ENCODE data around the gene R3HDM2.

The R3HDM2 gene

GRCh38 chr12:57216921-57217879 is 213.6 kb downstream of the R3HDM2 start:
- Histone ChIP-seq H3K27ac (ENCODE audit: low read length) (no peak overlapping the region), H3K27me3 (ENCODE audit: insufficient read depth, low read length, poor library complexity) (peaks cover 47% of the 10 kb centered on the region), H3K9me3 (ENCODE audit: insufficient read depth, low read length, severe bottlenecking) (no peaks in the 10 kb centered on the region), H3K9ac (ENCODE audit: low read depth, low read length) (no peak overlapping the region), H2AFZ (ENCODE audit: low read depth, low read length) (no peak overlapping the region), H3K4me2 (ENCODE audit: insufficient read depth, low read length) (no peak overlapping the region), H3K79me2 (ENCODE audit: insufficient read depth, low read length) (no peaks in the 10 kb centered on the region), H3K4me3 (ENCODE audit: low read depth in 1 of 2, low read length in 2 of 2) (no peak overlapping the region), H4K20me1 (ENCODE audit: insufficient read depth, low read length) (peaks cover 6% of the 10 kb centered on the region; the same call in 1 of the 2 replicates), H3K36me3 (ENCODE audit: insufficient read depth, low read length) (no peaks in the 10 kb centered on the region), H3K4me1 (ENCODE audit: insufficient read depth, low read length) (peaks cover 13% of the 10 kb centered on the region)
- DNase-seq (no peak), ATAC-seq (ENCODE audit: insufficient read depth, low read depth) (no peak)
- no peak for TF ChIP-seq CTCF (IDR thresholded peaks at IDR 0.05; ENCODE audit: borderline replicate concordance, extremely low read depth, low read length, poor library complexity, severe bottlenecking)

GRCh38 chr12:57216014-57216911 is 214.6 kb downstream of the R3HDM2 start, which contains the start of gene NXPH4:
Gene NXPH4 (plus strand): TSS chr12:57216794. CDS start chr12:57216970, 176 bp downstream.
- no peak for DNase-seq
- H3K79me2 ChIP-seq (ENCODE audit: insufficient read depth, low read length), result no peaks in the 10 kb centered on the region
- no peak within 1 kb of the TSS for H3K4me2 ChIP-seq (ENCODE audit: insufficient read depth, low read length)
- no peaks in the 10 kb centered on the region for H3K36me3 ChIP-seq (ENCODE audit: insufficient read depth, low read length)
- no peak for ATAC-seq (ENCODE audit: insufficient read depth, low read depth)
- TF ChIP-seq CTCF (IDR thresholded peaks at IDR 0.05; ENCODE audit: borderline replicate concordance, extremely low read depth, low read length, poor library complexity, severe bottlenecking), result no peak
- TF ChIP-seq EZH2 (IDR thresholded peaks at IDR 0.05; ENCODE audit: borderline replicate concordance, low read depth, low read length, severe bottlenecking), result no peak
- H3K4me3 ChIP-seq (ENCODE audit: low read depth in 1 of 2, low read length in 2 of 2), result no peak within 1 kb of the TSS
- H3K9ac ChIP-seq (ENCODE audit: low read depth, low read length), result no peak within 1 kb of the TSS
- H4K20me1 ChIP-seq (ENCODE audit: insufficient read depth, low read length), result peaks cover 6% of the 10 kb centered on the region; the same call in 1 of the 2 replicates
- H3K27me3 ChIP-seq (ENCODE audit: insufficient read depth, low read length, poor library complexity), result peaks cover 38% of the 10 kb centered on the region
- H3K4me1 ChIP-seq (ENCODE audit: insufficient read depth, low read length), result peaks cover 13% of the 10 kb centered on the region
- no peak within 1 kb of the TSS for H3K27ac ChIP-seq (ENCODE audit: low read length)
- H3K9me3 ChIP-seq (ENCODE audit: insufficient read depth, low read length, severe bottlenecking), result no peaks in the 10 kb centered on the region
- no peak within 1 kb of the TSS for H2AFZ ChIP-seq (ENCODE audit: low read depth, low read length)

- Histone ChIP-seq H3K27ac (ENCODE audit: low read length) (no peak overlapping the region), H3K4me2 (ENCODE audit: insufficient read depth, low read length) (no peak overlapping the region), H3K36me3 (ENCODE audit: insufficient read depth, low read length) (no peaks in the 10 kb centered on the region), H3K4me1 (ENCODE audit: insufficient read depth, low read length) (peaks cover 13% of the 10 kb centered on the region), H3K9ac (ENCODE audit: low read depth, low read length) (no peak overlapping the region), H3K4me3 (ENCODE audit: low read depth in 1 of 2, low read length in 2 of 2) (no peak overlapping the region), H3K79me2 (ENCODE audit: insufficient read depth, low read length) (no peaks in the 10 kb centered on the region), H3K27me3 (ENCODE audit: insufficient read depth, low read length, poor library complexity) (peaks cover 32% of the 10 kb centered on the region), H3K9me3 (ENCODE audit: insufficient read depth, low read length, severe bottlenecking) (no peaks in the 10 kb centered on the region), H2AFZ (ENCODE audit: low read depth, low read length) (no peak overlapping the region), H4K20me1 (ENCODE audit: insufficient read depth, low read length) (no peaks in the 10 kb centered on the region; the same call in 1 of the 2 replicates)
- ATAC-seq (ENCODE audit: insufficient read depth, low read depth) (no peak), DNase-seq (no peak)
- TF ChIP-seq EZH2 (IDR thresholded peaks at IDR 0.05; ENCODE audit: borderline replicate concordance, low read depth, low read length, severe bottlenecking) (no peak), CTCF (IDR thresholded peaks at IDR 0.05; ENCODE audit: borderline replicate concordance, extremely low read depth, low read length, poor library complexity, severe bottlenecking) (no peak)
Observed at GRCh38 chr12:57215668-57216013, 215.2 kb downstream of the R3HDM2 start.
